ENCODE results near the gene SIN3B.

DNA sequence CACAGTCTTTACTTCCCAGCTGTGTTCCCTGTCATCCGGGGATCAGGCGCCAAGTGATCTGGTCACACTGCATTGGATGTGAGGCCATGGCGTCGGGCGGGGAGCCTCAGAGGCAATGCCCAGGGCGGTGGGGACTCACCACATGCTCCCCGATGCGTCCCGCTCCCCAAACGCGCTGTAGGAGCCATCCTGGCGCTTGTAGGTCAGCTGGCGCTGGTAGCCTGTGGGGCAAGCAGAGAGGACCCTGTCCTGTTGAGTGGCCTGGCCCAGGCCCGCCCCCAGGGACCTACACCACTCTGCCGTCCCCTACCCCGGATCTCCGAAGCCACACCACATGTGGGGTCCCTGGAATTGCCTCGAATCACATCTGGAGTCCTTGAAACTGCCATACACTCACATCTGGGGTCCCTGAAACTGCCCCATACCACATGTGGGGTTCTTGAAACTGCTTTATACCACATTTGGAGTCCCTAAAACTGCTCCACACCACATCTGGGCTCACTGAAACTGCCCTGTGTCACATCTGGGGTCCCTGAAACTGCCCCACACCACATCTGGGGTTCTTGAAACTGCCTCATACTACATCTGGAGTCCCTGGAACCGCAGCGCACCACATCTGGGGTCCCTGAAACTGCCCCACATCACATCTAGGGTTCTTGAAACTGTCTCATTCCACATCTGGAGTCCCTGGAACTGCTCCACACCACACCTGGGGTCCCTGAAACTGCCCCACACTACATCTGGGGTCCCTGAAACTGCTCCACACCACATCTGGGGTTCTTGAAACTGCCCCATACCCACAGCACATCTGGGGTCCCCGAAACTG lies 92.8 kb downstream of the SIN3B start:
- TF ChIP-seq, protein P1, sequence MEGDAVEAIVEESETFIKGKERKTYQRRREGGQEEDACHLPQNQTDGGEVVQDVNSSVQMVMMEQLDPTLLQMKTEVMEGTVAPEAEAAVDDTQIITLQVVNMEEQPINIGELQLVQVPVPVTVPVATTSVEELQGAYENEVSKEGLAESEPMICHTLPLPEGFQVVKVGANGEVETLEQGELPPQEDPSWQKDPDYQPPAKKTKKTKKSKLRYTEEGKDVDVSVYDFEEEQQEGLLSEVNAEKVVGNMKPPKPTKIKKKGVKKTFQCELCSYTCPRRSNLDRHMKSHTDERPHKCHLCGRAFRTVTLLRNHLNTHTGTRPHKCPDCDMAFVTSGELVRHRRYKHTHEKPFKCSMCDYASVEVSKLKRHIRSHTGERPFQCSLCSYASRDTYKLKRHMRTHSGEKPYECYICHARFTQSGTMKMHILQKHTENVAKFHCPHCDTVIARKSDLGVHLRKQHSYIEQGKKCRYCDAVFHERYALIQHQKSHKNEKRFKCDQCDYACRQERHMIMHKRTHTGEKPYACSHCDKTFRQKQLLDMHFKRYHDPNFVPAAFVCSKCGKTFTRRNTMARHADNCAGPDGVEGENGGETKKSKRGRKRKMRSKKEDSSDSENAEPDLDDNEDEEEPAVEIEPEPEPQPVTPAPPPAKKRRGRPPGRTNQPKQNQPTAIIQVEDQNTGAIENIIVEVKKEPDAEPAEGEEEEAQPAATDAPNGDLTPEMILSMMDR (IDR thresholded peaks at IDR 0.05): no peak
- TF ChIP-seq POLR2A (IDR thresholded peaks at IDR 0.05): no peak
- TF ChIP-seq EP300 (IDR thresholded peaks at IDR 0.05): no peak
